ENCODE data around the gene METTL6.
"Not testable (repeated sequence)": the region's sequence is repeated elsewhere in the genome, so short reads cannot be mapped to it uniquely, and the experiment has no call there.

GRCh38 chr3:15386654-15386955 lies 40.7 kb downstream of the METTL6 start:
- TF ChIP-seq CTCF, POLR2A, EP300 (IDR thresholded peaks at IDR 0.05): not testable (repeated sequence)
